ENCODE data around the gene DMAC2L.

- TF ChIP-seq CTCF (IDR thresholded peaks at IDR 0.05; ENCODE audit: borderline replicate concordance, extremely low read depth, low read length, poor library complexity, severe bottlenecking) (no peak), EZH2 (IDR thresholded peaks at IDR 0.05; ENCODE audit: borderline replicate concordance, low read depth, low read length, severe bottlenecking) (no peak)
These were observed 19.5 kb downstream of the DMAC2L start for GRCh38 chr14:50331596-50331995.

Data from DND-41 (cell line).